Uterus (tissue), 2 donors: ENCODE results near the gene PPM1G.

Source experiments
- POLR2A ChIP-seq, 2 donors: fragments of 450-650 bp; IDR thresholded peaks; one replicate each; pipeline ENCODE4 v1.6.1; 2016; ENCODE audit warnings: antibody characterized with exemption in 2 of 2, mild to moderate bottlenecking in 1 of 2, moderate library complexity in 1 of 2
- TF ChIP-seq, protein P1 (sequence below), 4 experiments: fragments of 200-600 bp in 2 of 4; fragments of 450-650 bp in 2 of 4; sonication (generic) in 2 of 4; IDR thresholded peaks; one replicate each; pipeline ENCODE4 v1.5.1; 2016 to 2019; ENCODE audit warnings: antibody characterized with exemption in 4 of 4, mild to moderate bottlenecking in 2 of 4, moderate library complexity in 1 of 4

DNA sequence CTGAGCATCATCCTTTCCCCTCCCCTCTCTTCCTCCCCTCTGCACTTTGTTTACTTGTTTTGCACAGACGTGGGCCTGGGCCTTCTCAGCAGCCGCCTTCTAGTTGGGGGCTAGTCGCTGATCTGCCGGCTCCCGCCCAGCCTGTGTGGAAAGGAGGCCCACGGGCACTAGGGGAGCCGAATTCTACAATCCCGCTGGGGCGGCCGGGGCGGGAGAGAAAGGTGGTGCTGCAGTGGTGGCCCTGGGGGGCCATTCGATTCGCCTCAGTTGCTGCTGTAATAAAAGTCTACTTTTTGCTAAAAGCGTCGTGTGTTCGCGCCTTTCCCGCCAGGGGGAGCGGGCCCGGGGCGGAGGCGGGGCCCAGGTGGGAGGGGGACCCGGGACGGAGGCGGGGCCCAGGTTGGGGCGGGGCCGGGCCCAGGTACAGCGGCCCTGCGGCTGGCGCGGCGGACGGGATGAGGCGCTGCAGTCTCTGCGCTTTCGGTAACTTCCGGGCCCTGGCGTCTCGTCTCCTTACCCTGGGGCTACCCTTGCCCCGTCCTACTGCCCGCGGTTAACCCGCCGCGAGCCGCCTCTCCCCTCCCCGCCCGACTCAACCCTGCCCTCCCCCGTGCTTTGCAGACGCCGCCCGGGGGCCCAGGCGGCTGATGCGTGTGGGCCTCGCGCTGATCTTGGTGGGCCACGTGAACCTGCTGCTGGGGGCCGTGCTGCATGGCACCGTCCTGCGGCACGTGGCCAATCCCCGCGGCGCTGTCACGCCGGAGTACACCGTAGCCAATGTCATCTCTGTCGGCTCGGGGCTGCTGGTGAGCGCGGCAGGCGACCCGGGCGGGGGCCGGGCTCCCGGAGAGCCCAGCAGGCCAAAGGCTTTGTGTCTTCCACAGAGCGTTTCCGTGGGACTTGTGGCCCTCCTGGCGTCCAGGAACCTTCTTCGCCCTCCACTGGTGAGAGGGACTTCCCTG is 32.8 kb upstream of the PPM1G start, which contains the start of gene KRTCAP3:
- TF ChIP-seq, protein P1, sequence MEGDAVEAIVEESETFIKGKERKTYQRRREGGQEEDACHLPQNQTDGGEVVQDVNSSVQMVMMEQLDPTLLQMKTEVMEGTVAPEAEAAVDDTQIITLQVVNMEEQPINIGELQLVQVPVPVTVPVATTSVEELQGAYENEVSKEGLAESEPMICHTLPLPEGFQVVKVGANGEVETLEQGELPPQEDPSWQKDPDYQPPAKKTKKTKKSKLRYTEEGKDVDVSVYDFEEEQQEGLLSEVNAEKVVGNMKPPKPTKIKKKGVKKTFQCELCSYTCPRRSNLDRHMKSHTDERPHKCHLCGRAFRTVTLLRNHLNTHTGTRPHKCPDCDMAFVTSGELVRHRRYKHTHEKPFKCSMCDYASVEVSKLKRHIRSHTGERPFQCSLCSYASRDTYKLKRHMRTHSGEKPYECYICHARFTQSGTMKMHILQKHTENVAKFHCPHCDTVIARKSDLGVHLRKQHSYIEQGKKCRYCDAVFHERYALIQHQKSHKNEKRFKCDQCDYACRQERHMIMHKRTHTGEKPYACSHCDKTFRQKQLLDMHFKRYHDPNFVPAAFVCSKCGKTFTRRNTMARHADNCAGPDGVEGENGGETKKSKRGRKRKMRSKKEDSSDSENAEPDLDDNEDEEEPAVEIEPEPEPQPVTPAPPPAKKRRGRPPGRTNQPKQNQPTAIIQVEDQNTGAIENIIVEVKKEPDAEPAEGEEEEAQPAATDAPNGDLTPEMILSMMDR (IDR thresholded peaks at IDR 0.05): peak in 1 of 4 experiments; percentile 10
- TF ChIP-seq POLR2A (IDR thresholded peaks at IDR 0.05): peak in 1 of 2 donors; percentile 7
